Osteoblast (primary cell): ENCODE results near the gene C16orf96. TPM values are rescaled to one million over a fixed set of nuclear protein-coding genes. Genes with fewer than 3 reads are reported as not detected.

Experiments used
- DNase-seq: peaks from one replicate; pipeline ENCODE4 v3.0.0; 2011; ENCODE audit warnings: low spot score, mixed read lengths; ENCODE audit not compliant: insufficient read length; ENCODE audit errors: missing footprints
- H2AFZ ChIP-seq: 2 replicates; pipeline ENCODE4 v1.6.0; 2011; ENCODE audit warnings: mild to moderate bottlenecking, low read length
- H3K27ac ChIP-seq: 2 replicates; pipeline ENCODE4 v1.5.1; 2011; ENCODE audit warnings: mild to moderate bottlenecking, low read depth, low read length, moderate library complexity
- H3K27me3 ChIP-seq: 2 replicates; pipeline ENCODE4 v1.6.0; 2012; ENCODE audit warnings: mild to moderate bottlenecking, control low read depth, inconsistent platforms, low read length, moderate library complexity; ENCODE audit not compliant: insufficient read depth
- H3K36me3 ChIP-seq: 2 replicates; pipeline ENCODE4 v1.5.1; 2011; ENCODE audit warnings: mild to moderate bottlenecking, low read length, control low read depth, moderate library complexity; ENCODE audit not compliant: insufficient read depth
- H3K4me1 ChIP-seq: 2 replicates; pipeline ENCODE4 v1.5.1; 2011; ENCODE audit warnings: mild to moderate bottlenecking, low read length, control low read depth, moderate library complexity; ENCODE audit not compliant: insufficient read depth
- H3K4me2 ChIP-seq: 2 replicates; pipeline ENCODE4 v1.6.0; 2011; ENCODE audit warnings: mild to moderate bottlenecking, low read length; ENCODE audit not compliant: insufficient read depth
- H3K4me3 ChIP-seq: fragments of 200-600 bp; sonication (generic); 3 replicates; pipeline ENCODE4 v1.5.1; 2012; ENCODE audit warnings: mild to moderate bottlenecking, low read length, inconsistent platforms; ENCODE audit not compliant: insufficient read depth
- H3K79me2 ChIP-seq: 2 replicates; pipeline ENCODE4 v1.6.0; 2012; ENCODE audit warnings: mild to moderate bottlenecking, low read length, control low read depth, inconsistent platforms; ENCODE audit not compliant: insufficient read depth
- H3K9me3 ChIP-seq: 2 replicates; pipeline ENCODE4 v1.5.1; 2011; ENCODE audit warnings: low read depth, low read length, control low read depth
- H4K20me1 ChIP-seq: 2 replicates; pipeline ENCODE4 v1.6.0; 2012; ENCODE audit warnings: mild to moderate bottlenecking, low read length, control low read depth; ENCODE audit not compliant: insufficient read depth
- CTCF ChIP-seq: IDR thresholded peaks from 2 replicates; pipeline ENCODE4 v1.5.1; 2011; ENCODE audit warnings: mild to moderate bottlenecking, low read depth, low read length, moderate library complexity; ENCODE audit errors: extremely low read depth
- total RNA-seq: library from RNA; depleted of rRNA; stranded (reverse); fragments of >200 nt; gene quantifications from 2 replicates; pipeline ENCODE4 v1.2.3, GENCODE V29; 2012

C16orf96 gene
- total RNA-seq, 1 donor, result not detected

- H3K4me3 ChIP-seq, result peak overlapping the region; percentile 87
- H3K4me1 ChIP-seq, result peaks cover 24% of the 10 kb centered on the region
- H3K9me3 ChIP-seq, result no peaks in the 10 kb centered on the region
- peak overlapping the region; percentile 90 for H3K4me2 ChIP-seq
- DNase-seq, result peak; percentile 93
- H4K20me1 ChIP-seq, result peaks cover 30% of the 10 kb centered on the region
- H3K27ac ChIP-seq, result peak overlapping the region; percentile 48
- H3K27me3 ChIP-seq, result no peaks in the 10 kb centered on the region
- no peak for TF ChIP-seq CTCF
- H3K79me2 ChIP-seq, result peaks cover 40% of the 10 kb centered on the region
- no peak overlapping the region for H2AFZ ChIP-seq
- H3K36me3 ChIP-seq, result no peaks in the 10 kb centered on the region
Observed at GRCh38 chr16:4612977-4613635, 57.0 kb downstream of the C16orf96 start.

DNA sequence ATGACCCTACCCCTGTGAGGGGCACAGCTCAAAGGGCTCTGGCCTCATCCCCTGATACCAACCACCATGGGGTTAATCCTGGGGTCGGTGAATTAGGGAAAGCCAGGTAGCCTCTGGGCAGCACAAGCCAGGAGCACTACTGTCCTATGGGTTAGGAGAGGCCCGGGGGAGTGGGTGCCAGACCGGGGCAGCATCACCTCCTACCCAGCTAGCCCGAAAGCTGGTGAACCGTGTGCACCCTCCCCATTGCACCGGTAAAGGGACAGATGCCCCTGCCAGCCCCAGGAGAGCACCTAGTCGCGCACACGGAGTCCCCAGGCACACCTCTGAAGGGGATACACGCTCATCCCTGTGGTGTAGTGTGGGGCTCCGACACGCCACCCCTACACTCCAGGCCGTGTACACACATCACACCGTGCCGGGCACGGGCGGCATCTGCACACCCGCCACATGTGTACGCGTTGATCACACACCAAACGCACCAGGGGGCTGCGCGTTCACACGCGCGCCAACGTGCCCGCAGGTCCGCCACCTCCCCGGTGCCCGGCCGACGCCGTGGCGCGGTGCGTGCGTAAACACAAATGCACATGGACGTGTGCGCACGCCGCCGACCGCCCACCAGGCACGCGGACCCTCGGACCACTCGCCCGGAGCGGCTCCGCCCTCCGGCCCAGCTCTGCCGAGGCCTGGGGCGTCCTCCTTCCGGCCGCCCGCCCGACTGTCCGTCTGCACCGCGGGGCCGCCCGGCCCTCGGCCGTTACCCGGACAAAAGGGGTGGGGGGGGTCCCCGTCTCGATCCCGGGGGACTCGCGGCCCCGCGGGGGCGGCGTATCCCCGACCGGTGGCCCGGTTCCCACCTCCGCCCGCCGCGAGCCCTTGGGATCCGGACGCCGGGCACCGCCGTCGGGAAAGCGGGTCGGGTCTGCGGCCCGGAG is 57.8 kb downstream of the C16orf96 start:
- peaks cover 30% of the 10 kb centered on the region for H4K20me1 ChIP-seq
- H3K36me3 ChIP-seq, result no peaks in the 10 kb centered on the region
- H3K27ac ChIP-seq, result peak overlapping the region; percentile 71
- peaks cover 40% of the 10 kb centered on the region for H3K79me2 ChIP-seq
- TF ChIP-seq CTCF, result no peak
- DNase-seq, result peak; percentile 95
- H3K4me3 ChIP-seq, result peak overlapping the region; percentile 87
- no peaks in the 10 kb centered on the region for H3K27me3 ChIP-seq
- H3K4me1 ChIP-seq, result peaks cover 24% of the 10 kb centered on the region
- peak overlapping the region; percentile 90 for H3K4me2 ChIP-seq
- peak overlapping the region; percentile 15 for H2AFZ ChIP-seq
- no peaks in the 10 kb centered on the region for H3K9me3 ChIP-seq

DNA sequence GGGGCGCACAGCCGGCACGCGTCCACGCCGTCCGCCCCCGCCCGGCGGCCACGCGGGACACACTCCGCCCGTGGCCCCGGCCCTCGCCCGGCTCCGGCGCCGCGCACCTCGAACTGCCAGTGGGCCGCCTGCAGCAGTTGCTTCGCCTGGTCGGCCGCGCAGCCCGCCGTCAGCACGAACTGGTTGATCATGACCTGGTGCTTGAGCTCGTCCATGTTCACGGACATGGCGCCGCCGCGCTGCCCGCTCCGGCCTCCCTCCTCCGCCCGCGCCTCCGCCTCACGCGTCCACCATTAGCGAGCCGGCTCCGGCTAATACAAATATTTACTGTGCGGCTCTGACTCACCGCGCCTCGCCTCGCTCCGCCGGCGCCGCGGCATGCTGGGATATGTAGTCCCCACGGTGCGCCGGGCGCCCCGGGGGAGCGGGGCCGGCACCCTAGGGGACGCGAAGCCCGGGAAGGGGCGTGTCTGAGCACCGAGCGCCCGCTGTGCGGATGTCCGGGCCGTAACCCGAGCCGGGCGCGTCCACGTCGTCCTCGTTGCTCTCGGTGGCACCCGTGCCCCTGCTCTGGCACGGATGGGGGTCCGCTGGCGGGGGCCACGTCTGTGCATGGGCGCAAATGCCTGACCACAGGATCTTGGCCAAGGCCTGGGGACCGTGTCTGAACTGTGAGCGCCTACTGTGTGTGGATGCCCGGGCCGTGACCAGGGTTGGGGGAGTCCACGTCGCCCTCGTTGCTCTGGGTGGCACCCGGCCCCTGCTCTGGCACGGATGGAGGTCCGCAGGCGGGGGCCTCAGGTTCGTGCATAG is 58.6 kb downstream of the C16orf96 start, which contains the start of gene UBALD1:
Gene UBALD1 (minus strand): TSS at position 318 of the 813 bp plus-strand sequence. CDS start 91 bp downstream, at position 227.
- peak; percentile 99 for DNase-seq
- no peak for TF ChIP-seq CTCF
- H3K4me3 ChIP-seq, result peak within 1 kb of the TSS; percentile 87
- peaks cover 40% of the 10 kb centered on the region for H3K79me2 ChIP-seq
- peak within 1 kb of the TSS; percentile 71 for H3K27ac ChIP-seq
- H3K4me2 ChIP-seq, result peak within 1 kb of the TSS; percentile 90
- H3K4me1 ChIP-seq, result peaks cover 24% of the 10 kb centered on the region
- H2AFZ ChIP-seq, result peak within 1 kb of the TSS; percentile 94
- no peaks in the 10 kb centered on the region for H3K27me3 ChIP-seq
- peaks cover 30% of the 10 kb centered on the region for H4K20me1 ChIP-seq
- no peaks in the 10 kb centered on the region for H3K9me3 ChIP-seq
- H3K36me3 ChIP-seq, result no peaks in the 10 kb centered on the region
